ENCODE data around the gene RGS7. TPM values are rescaled to one million over a fixed set of nuclear protein-coding genes. Genes with fewer than 3 reads are reported as not detected.

Gene RGS7
- total RNA-seq, result not detected

DNA sequence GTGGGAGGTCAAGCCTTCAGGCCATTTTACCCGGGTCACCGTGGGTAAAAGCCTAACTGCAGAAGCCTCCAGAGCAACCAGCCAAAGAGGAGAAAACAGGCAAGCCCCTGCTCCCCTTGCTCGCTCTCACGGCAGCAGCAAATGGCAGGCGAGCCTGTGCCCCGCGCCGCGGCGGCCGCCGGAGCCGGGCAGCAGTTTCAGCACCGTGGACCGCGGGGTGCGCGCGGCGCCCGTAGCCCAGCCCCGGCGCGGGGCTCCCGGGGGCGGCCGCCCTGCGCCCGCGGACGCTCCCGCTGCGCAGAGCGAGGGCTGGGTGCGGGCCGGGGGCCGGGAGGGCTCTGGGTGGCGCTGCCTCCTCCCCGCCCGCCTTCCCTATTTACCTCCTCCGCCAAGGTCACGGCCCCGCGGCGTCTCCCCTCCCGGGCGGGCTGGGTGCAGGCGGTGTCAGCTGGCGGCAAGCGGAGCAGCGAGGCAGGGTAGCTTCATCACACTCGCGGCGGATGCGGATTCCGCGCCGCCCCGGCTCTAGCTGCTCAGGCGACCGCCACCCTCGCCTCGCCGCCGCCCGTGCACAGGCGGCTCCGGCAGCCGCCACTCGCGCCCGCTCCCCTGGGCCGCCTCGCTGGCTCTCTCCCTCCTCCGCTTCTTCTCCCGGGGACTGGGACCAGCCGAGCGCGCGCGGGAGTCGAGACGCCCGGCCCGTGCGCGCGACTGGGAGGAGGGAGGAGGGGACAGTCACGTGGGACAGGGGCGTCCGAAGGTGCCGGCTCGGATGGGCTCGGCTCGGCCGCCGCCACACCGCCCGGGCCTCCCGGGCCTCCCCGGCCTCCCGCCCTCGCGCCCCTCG lies at the start of gene RGS7:
Gene RGS7, minus strand, starts transcription at position 687 of the 847 bp plus-strand sequence.
- Mint-ChIP-seq H3K36me3 (no peaks in the 10 kb centered on the region), H3K9me3 (no peaks in the 10 kb centered on the region), H3K27ac (no peak within 1 kb of the TSS)
- ATAC-seq (peak in 1 of 2 donors; percentile 78), DNase-seq (ENCODE audit: low spot score in 2 of 2) (peak in 1 of 2 donors; percentile 11)

DNA sequence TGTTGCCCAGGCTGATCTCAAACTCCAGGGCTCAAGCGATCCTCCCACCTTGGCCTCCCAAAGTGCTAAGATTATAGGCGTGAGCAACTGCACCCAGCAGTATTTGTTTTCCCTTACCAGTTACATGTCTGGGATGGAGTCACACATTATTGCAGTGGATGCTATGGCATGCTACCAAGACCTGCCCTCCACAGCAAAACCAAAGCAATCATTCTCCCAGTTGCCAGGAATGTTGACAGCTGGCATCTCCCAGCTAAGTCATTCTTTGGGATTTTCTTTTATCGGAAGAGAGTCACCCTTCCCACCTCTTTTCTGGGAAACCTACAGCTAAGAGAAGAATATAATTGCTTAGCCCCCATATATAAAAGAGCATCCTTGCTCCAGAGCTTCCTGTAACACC lies 49.4 kb upstream of the RGS7 start:
- DNase-seq (ENCODE audit: low spot score in 2 of 2) (no peak), ATAC-seq (no peak)
- Mint-ChIP-seq H3K9me3 (no peaks in the 10 kb centered on the region), H3K27ac (no peak overlapping the region), H3K36me3 (no peaks in the 10 kb centered on the region)

DNA sequence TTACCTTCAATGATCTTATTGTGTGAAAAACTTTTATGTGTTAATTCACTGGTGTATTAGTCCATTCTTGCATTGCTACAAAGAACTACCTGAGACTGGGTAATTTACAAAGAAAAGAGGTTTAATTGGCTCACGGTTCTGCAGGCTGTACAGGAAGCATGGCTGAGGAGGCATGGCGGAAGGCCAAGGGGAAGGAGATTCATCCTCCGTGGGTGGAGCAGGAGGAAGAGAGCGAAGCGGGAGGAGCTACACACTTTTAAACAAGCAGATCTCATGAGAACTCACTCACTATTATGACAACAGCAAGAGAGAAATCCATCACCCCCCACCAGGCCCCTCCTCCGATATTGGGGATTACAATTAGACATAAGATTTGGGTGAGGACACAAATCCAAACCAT lies 44.2 kb upstream of the RGS7 start:
- no peak for ATAC-seq
- no peaks in the 10 kb centered on the region for H3K36me3 Mint-ChIP-seq
- H3K27ac Mint-ChIP-seq, result no peak overlapping the region
- DNase-seq (ENCODE audit: low spot score in 2 of 2), result no peak
- H3K9me3 Mint-ChIP-seq, result peaks cover 0 to 3% of the 10 kb centered on the region in 2 donors

DNA sequence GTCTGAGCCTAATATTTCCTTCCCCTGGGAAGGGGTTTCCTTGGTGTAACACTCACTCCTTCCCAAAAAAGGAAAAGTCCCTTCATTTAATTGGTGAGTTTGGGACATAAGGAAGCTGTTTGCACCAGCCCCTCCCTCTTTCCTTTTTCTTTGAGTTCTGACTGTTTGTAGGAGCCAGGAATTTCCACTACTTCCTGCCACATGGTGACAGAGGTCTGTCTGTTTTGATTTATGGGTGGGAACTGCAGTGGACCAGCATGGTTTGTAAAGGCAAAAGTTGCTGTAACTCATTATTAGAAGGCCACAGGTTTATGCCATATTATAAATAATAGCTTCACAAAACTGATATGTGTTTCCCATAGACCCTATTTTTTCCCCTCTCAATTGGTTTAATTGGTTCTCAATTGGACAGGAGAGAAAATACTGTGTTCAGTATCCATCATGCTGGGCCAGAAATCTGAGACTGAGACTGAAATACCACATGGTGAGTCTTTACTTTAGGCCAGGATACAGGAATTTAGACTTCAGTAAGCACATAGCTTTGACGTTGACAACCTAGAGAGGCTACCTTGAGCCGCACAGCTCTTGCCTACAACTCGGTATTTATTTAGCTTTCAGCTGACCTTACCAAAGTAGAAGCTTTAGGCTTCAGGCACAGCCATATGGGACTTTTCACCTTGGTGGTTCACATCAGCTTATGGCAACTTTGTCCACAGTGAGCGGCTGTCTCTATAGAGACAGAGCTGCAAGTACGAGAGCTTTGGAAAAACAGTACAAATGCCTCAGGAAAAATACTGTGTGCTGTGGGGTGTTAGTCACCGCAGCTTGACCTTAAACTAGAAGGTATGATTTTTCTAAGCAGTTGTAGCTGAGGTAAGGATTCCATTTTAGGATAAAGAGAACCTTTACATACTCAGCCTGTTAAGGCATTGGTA lies 40.0 kb upstream of the RGS7 start:
- DNase-seq (ENCODE audit: low spot score in 2 of 2) (no peak), ATAC-seq (no peak)
- no peak overlapping the region for H3K27ac Mint-ChIP-seq
- no peaks in the 10 kb centered on the region for H3K36me3 Mint-ChIP-seq
- H3K9me3 Mint-ChIP-seq, result peaks cover 0 to 3% of the 10 kb centered on the region in 2 donors

DNA sequence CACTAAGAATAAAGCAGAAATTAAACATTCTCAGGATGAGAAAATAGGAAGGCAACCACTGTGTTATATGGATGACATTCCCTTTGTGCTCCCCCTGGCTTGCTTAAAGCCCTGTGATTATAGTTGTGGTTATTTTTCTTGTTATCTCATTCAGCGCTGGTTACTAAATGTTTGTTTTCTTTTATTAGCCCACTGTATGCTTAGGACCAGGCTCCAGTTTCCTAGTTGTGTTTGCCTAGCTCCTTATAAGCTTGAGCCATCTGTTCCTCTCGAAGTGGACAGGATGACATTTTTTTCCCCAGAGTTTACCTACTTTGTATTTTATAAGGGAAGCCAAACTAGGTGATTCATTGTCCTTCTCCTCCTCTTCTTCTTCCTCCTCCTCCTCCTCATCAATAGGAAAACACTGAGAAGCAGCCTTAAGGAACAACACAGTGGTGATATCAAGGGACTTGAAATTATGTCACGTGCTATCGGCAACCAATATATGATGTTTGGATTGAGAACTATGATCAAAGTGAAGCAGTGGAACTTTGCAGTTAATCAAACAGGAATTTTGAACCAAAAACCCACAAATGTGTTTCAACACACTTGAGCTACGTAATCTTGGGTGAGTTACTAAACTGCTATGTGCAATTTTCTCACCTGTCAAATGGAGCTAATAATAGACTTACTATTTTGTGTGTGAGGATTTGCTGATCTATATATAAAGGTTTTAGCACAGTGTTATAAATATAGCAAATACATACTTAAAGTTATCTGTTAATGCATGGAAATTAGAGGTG lies 35.1 kb upstream of the RGS7 start:
- Mint-ChIP-seq H3K27ac (no peak overlapping the region), H3K36me3 (no peaks in the 10 kb centered on the region), H3K9me3 (no peaks in the 10 kb centered on the region)
- no peak for DNase-seq (ENCODE audit: low spot score in 2 of 2)
- ATAC-seq, result no peak

DNA sequence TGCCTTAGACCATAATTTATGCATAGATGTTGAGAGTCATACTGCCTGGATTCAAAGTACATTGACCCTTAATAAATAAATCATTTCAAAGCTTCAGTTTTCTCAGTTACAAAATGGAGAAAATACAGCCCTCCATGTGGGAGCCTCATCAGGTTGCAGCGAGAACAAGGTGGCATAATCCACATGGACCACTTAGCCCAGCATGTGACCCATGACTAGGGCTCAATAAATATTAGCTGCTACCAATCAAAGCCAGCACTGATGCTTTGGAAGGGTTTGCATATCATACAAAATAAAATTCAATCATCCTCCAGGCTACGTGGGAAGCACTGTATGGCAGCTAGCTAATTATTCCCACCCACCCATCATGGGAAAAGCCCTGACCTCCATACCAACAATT lies 33.5 kb upstream of the RGS7 start:
- DNase-seq (ENCODE audit: low spot score in 2 of 2) (no peak), ATAC-seq (no peak)
- Mint-ChIP-seq H3K9me3 (no peaks in the 10 kb centered on the region), H3K27ac (no peak overlapping the region), H3K36me3 (no peaks in the 10 kb centered on the region)

DNA sequence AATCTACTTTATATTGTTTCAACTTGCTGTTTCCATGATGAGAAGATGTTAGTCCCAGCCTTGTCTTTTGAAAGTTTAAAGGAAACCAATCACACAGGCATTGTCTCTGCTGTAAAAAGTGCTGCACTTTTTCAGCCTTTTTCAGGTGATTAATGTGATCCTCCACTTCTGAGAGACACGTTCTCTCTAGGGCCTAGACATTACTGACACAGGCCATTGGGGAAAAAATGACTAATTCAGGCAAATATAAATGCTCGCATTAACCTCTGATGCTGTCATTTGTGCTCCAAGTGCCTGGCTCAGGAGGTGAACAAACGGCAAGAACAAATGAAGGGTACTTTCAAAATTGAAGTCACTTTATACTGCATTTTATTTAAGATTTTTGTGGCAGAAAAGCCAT lies 32.4 kb upstream of the RGS7 start:
- Mint-ChIP-seq H3K9me3 (no peaks in the 10 kb centered on the region), H3K27ac (no peak overlapping the region), H3K36me3 (no peaks in the 10 kb centered on the region)
- DNase-seq (ENCODE audit: low spot score in 2 of 2) (no peak), ATAC-seq (no peak)

DNA sequence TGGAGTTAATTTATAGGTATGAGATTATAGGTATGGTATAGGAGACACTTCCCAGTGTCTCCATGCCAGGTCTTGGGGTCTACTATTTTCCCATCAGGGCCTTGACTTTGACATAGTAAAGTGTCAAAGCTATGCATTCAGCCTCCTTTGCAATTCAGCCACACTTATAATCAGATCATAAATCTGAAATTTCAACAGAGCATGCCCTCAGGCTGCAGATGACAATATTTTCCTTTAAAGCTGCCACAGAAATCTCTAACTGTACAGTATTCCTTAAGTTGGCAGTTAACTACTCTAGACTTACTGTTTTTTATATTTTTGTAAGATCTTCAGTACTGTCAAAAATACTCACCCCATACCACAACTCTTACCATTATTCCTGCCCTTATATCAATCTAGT lies 30.2 kb upstream of the RGS7 start:
- DNase-seq (ENCODE audit: low spot score in 2 of 2) (no peak), ATAC-seq (no peak)
- Mint-ChIP-seq H3K9me3 (no peaks in the 10 kb centered on the region), H3K27ac (no peak overlapping the region), H3K36me3 (no peaks in the 10 kb centered on the region)

DNA sequence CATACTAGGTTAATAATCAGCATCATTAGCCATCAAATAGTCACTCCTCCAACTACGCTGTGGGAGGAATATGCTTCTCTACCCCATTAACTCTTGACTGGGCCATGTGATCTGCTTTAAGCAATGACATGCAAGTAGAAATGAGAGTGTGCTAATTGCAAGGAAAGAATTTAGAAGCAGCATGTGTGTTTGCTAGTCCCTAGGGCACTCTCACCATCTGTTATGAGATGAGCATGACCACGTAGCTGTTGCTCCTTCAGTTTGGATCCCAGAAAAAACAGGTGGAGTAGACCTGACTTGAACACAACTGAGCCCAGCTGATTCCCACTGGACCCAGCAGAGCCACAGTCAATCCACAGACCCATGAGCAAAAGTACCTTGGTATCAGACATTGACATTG lies 19.7 kb upstream of the RGS7 start:
- no peak for ATAC-seq
- Mint-ChIP-seq H3K36me3 (no peaks in the 10 kb centered on the region), H3K9me3 (peaks cover 4 to 9% of the 10 kb centered on the region in 2 donors), H3K27ac (no peak overlapping the region)
- no peak for DNase-seq (ENCODE audit: low spot score in 2 of 2)

DNA sequence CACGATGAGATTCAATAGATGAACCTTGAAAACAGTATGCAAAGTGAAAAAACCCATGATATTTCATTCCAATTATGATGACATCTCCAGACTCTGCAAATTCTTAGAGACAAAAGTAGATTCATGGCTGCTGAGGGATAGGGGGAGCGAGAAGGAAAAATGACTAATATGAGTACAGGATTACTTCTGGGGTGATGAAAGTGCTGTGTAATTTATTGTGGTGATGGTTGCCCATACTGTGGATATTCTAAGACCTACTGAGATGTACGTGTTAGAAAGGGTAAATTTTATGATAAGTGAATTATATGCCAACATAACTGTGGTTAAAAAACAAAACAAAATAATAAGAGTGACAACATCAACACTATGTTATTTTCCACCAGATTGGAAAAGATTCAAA lies 18.9 kb upstream of the RGS7 start:
- Mint-ChIP-seq H3K27ac (no peak overlapping the region), H3K36me3 (no peaks in the 10 kb centered on the region), H3K9me3 (peaks cover 3 to 9% of the 10 kb centered on the region in 2 donors)
- ATAC-seq (no peak), DNase-seq (ENCODE audit: low spot score in 2 of 2) (no peak)

DNA sequence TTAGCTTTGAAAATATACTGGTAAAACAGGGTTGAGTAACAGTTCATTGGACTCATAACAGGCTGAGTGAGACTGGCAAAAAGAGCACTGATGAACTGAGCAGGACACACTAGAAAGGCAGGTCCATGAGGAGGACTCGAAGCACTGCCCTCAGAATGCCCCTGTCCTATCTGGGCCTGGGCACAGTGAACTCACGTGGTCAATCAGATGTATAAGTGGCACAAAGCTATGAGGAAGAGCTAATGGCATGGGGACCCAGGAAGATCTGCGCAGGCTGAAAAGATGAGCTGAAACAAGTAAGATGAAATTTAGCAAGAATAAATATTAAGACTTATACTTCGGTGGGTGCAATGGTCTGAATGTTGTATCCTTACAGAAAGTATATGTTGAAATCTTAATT lies 9.2 kb upstream of the RGS7 start:
- DNase-seq (ENCODE audit: low spot score in 2 of 2) (no peak), ATAC-seq (no peak)
- no peaks in the 10 kb centered on the region for H3K36me3 Mint-ChIP-seq
- no peak overlapping the region for H3K27ac Mint-ChIP-seq
- peaks cover 7 to 25% of the 10 kb centered on the region in 2 donors for H3K9me3 Mint-ChIP-seq

DNA sequence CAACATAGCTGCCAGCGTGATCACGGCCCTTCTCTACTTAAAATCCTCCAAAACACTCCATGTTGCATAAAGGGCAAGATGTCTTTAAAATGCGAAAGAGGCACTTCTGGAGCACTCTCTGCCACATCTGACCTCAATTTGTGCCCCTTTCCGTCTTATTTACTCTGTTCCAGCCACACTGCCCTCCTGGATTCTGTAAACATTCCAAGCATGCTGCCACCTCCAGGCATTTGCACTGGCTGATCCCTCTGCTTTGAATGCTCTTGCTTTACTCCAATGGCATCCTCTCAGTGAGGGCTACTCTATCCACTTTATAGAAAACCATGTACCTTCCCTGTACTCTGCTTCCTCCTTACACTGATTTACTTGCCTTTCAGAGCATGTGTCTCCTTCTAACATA lies 5.3 kb upstream of the RGS7 start:
- no peak for DNase-seq (ENCODE audit: low spot score in 2 of 2)
- no peak for ATAC-seq
- no peak overlapping the region for H3K27ac Mint-ChIP-seq
- peaks cover 7 to 20% of the 10 kb centered on the region in 2 donors for H3K9me3 Mint-ChIP-seq
- H3K36me3 Mint-ChIP-seq, result no peaks in the 10 kb centered on the region

DNA sequence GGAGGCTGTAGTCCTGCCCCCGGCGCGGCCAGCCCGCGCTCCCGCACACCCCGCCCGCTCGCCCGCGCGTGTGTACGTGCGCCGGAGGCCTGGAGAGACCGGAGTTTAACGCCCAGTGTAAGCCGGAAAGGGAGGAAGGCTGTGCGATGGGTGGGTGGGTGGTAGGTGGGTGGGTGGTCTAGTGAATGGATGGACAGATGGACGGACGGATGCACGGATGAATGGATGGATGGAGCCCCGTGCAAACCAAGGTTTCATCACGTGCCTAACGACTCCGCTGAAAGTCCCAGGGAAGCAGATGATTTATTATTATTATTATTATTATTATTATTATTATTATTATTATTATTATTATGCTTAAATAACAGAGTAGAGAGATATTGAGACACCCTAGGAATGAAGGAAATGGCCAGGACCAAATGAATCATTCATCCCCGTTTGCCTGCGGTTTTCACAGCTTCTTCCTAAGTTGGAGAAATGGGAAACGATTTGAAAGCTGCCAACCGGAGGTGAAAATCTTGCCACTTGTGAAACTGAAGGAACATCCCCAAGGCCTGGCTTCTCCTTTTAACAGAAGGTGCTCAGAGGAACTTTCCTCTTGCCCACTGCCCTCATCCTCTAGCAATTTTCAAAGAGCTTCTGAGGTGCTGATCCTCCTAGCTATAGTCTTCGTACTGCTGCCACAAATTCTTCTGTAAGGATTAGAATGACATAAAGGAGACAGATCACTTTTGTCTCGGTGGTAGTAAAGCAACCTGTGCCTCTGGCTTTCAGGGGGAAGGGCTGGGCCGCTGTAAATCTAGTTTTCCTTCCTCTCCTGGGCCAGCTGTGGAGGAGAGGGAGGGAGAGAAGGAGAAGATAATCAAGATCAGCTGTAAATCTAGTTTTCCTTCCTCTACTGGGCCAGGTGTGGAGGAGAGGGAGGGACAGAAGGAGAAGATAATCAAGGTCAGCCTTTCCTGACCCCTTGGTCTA lies 648 bp upstream of the RGS7 start:
- no peak for ATAC-seq
- H3K9me3 Mint-ChIP-seq, result peaks cover 0 to 5% of the 10 kb centered on the region in 2 donors
- H3K36me3 Mint-ChIP-seq, result no peaks in the 10 kb centered on the region
- no peak overlapping the region for H3K27ac Mint-ChIP-seq
- DNase-seq (ENCODE audit: low spot score in 2 of 2), result no peak

DNA sequence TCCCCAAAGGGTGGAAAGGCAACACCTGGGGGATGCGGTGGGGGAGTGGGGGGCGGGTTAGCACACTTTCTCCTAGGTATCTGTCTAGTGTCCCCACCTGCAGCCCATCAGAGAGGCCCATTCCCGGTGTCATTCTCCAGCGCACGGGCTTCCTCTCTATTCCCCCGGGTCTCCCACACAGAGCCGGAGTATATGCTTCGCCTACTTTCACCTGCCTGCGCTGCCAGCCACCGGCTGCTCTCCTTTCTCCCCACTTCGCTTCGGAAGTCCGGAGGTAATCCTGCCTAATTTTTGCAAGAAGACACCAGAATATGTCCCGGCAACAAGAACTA lies 852 bp downstream of the RGS7 start:
- H3K36me3 Mint-ChIP-seq, result no peaks in the 10 kb centered on the region
- no peak for DNase-seq (ENCODE audit: low spot score in 2 of 2)
- ATAC-seq, result no peak
- no peaks in the 10 kb centered on the region for H3K9me3 Mint-ChIP-seq
- no peak overlapping the region for H3K27ac Mint-ChIP-seq

DNA sequence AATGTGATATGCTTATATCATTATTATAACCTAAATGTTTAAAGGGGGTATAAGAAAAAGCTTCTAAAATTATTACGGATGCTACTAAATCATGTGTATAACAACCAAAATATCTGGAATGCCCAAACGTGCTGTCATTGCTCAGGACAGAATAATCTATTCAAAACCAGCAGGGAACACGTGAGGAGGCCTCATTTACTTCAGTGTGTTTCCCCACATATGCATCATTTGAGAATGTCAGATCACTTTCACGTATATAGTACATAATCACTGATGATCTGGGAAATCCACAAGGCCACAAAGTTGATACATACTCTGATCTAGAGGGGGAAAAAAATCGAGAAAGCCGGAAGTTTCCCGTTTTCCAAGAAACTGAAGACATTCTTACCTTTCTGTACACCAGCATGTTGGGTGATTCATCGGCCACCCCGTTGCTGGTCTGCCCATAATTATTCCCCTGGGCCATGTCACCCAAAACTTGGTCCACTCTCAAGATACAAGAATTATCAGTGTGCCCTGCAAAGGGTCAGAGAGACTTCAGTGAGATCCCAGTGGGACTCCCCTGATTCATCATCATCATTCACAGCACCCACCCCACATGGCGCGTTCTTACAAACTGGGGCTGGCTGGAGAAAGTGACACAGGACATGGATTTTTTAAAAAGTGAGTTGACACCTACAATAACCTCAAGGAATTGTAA lies 1.5 kb downstream of the RGS7 start:
- DNase-seq (ENCODE audit: low spot score in 2 of 2) (no peak), ATAC-seq (no peak)
- Mint-ChIP-seq H3K36me3 (no peaks in the 10 kb centered on the region), H3K9me3 (no peaks in the 10 kb centered on the region), H3K27ac (no peak overlapping the region)

Data from activated naive CD4-positive, alpha-beta T cell treated with anti-CD3 and anti-CD28 coated beads, Interleukin-2, amount 50 U/mL, for 72 hours (primary cell).